B cell (primary cell): Measurements from ENCODE around the gene SEMA4D. TPM values are rescaled to one million over a fixed set of nuclear protein-coding genes. Genes with fewer than 3 reads are reported as not detected.

Experiments used
- ATAC-seq: fragments of 200-7000 bp; cut with Tn5 transposase; one replicate; pipeline ENCODE4 v1.10.0; 2021; ENCODE audit warnings: low read depth, mild to moderate bottlenecking, moderate number of reproducible peaks, moderate library complexity
- CTCF ChIA-PET: fragments of 350-600 bp; sonication (Branson Sonifier 250); formaldehyde crosslinking; loops from one replicate; lab custom pipeline; 2021; ENCODE audit warnings: antibody characterized with exemption, inconsistent platforms; lab: Charles Lee
- POLR2A ChIA-PET: fragments of 350-600 bp; sonication (Branson Sonifier 250); formaldehyde crosslinking; loops from one replicate; lab custom pipeline; 2021; ENCODE audit warnings: antibody characterized with exemption; lab: Charles Lee
- DNase-seq: peaks from one replicate; pipeline ENCODE4 v3.0.0; 2013
- H2AFZ ChIP-seq: 2 replicates; pipeline ENCODE4 v1.6.1; 2012; ENCODE audit warnings: mild to moderate bottlenecking, low read depth, low read length; ENCODE audit not compliant: insufficient read depth, poor library complexity, severe bottlenecking
- H3K27ac ChIP-seq, 2 donors: 1 replicate in 1 of 2; 2 replicates in 1 of 2; pipeline ENCODE4 v1.5.1; 2012 to 2013; ENCODE audit warnings: low read length in 2 of 2, mild to moderate bottlenecking in 2 of 2, moderate library complexity in 1 of 2
- H3K27me3 ChIP-seq, 4 experiments: fragments of 200-600 bp in 1 of 4; sonication (generic) in 1 of 4; replicated peaks in 1 of 4; 1 replicate in 2 of 4; 2 replicates in 2 of 4; pipeline versions ENCODE4 v1.6.1 to v1.7.0; 2013 to 2016; ENCODE audit warnings: low read length in 3 of 4, mild to moderate bottlenecking in 2 of 4, mixed read lengths in 1 of 4, moderate library complexity in 1 of 4; ENCODE audit not compliant: insufficient read depth in 4 of 4, control insufficient read depth in 3 of 4; ENCODE audit errors: control extremely low read depth in 1 of 4
- H3K36me3 ChIP-seq, 2 experiments: replicated peaks in 1 of 2; 1 replicate in 1 of 2; 2 replicates in 1 of 2; pipeline versions ENCODE4 v1.6.1 to v1.7.1; 2013; ENCODE audit warnings: low read length in 1 of 2; ENCODE audit not compliant: insufficient read depth in 2 of 2, control insufficient read depth in 1 of 2; ENCODE audit errors: control extremely low read depth in 1 of 2, extremely low read depth in 1 of 2
- H3K4me1 ChIP-seq, 2 donors: fragments of 200-600 bp in 1 of 2; sonication (generic) in 1 of 2; 1 replicate in 1 of 2; 2 replicates in 1 of 2; pipeline versions ENCODE4 v1.5.1 to v1.6.1; 2013 to 2017; ENCODE audit warnings: low read length in 2 of 2; ENCODE audit not compliant: control insufficient read depth in 2 of 2, insufficient read depth in 2 of 2
- H3K4me2 ChIP-seq: replicated peaks from 2 replicates; pipeline ENCODE3; 2012; ENCODE audit warnings: mild to moderate bottlenecking, low read depth, low read length; ENCODE audit not compliant: poor library complexity, severe bottlenecking
- H3K4me3 ChIP-seq, 5 experiments: fragments of 200-600 bp in 1 of 5; sonication (generic) in 1 of 5; 1 replicate in 3 of 5; 2 replicates in 2 of 5; pipeline versions ENCODE4 v1.5.1 to v1.7.0; 2011 to 2016; ENCODE audit warnings: low read length in 4 of 5, mild to moderate bottlenecking in 4 of 5, low read depth in 2 of 5, control low read depth in 1 of 5, moderate library complexity in 1 of 5; ENCODE audit not compliant: insufficient read depth in 1 of 5; ENCODE audit errors: control extremely low read depth in 1 of 5, extremely low read depth in 1 of 5
- H3K79me2 ChIP-seq: fragments of 200-600 bp; sonication (generic); one replicate; pipeline ENCODE4 v1.6.0; 2016; ENCODE audit warnings: low read length; ENCODE audit not compliant: control insufficient read depth, insufficient read depth
- H3K9ac ChIP-seq: fragments of 200-600 bp; sonication (generic); 2 replicates; pipeline ENCODE4 v1.6.1; 2017; ENCODE audit warnings: mild to moderate bottlenecking, low read length, moderate library complexity
- H3K9me3 ChIP-seq, 3 donors: one replicate each; pipeline versions ENCODE4 v1.6.1 to v1.7.1; 2013; ENCODE audit warnings: low read length in 2 of 3; ENCODE audit not compliant: control insufficient read depth in 2 of 3, insufficient read depth in 1 of 3; ENCODE audit errors: control extremely low read depth in 1 of 3
- H4K20me1 ChIP-seq: 2 replicates; pipeline ENCODE4 v1.6.0; 2012; ENCODE audit warnings: mild to moderate bottlenecking, low read length; ENCODE audit not compliant: insufficient read depth, control insufficient read depth, poor library complexity, severe bottlenecking
- H3K27ac Mint-ChIP-seq: one replicate; pipeline ENCODE4 v1.8.0; 2021; ENCODE audit warnings: mixed read lengths
- H3K27me3 Mint-ChIP-seq: one replicate; pipeline ENCODE4 v1.8.0; 2021; ENCODE audit warnings: mixed read lengths
- H3K4me1 Mint-ChIP-seq: one replicate; pipeline ENCODE4 v1.8.0; 2021; ENCODE audit warnings: mixed read lengths
- H3K4me3 Mint-ChIP-seq: one replicate; pipeline ENCODE4 v1.8.0; 2021; ENCODE audit warnings: mixed read lengths
- H3K9me3 Mint-ChIP-seq: one replicate; pipeline ENCODE4 v1.8.0; 2022; ENCODE audit warnings: mixed read lengths; ENCODE audit not compliant: insufficient read depth
- CTCF ChIP-seq: fragments of 200-600 bp; IDR thresholded peaks from one replicate; pipeline ENCODE4 v1.8.0; 2022; ENCODE audit warnings: antibody characterized with exemption, mild to moderate bottlenecking
- EZH2 ChIP-seq: IDR thresholded peaks from 2 replicates; pipeline ENCODE4 v1.6.1; 2012; ENCODE audit warnings: borderline replicate concordance, low read depth, mild to moderate bottlenecking, moderate library complexity, low read length; ENCODE audit not compliant: insufficient read depth, poor library complexity, severe bottlenecking
- WGBS: methylation state at CpG from one replicate; pipeline ENCODE4 v1.1.5; 2013; ENCODE audit warnings: missing lambda C conversion rate; ENCODE audit not compliant: insufficient coverage; 5-methylcytosine and 5-hydroxymethylcytosine counted together
- intact Hi-C: fragments of 100-400 bp; cut with micrococcal nuclease; formaldehyde crosslinking; loops from one replicate; pipeline ENCODE4 v1.10.0; 2022
- polyA plus RNA-seq: library from polyadenylated mRNA; depleted of rRNA; stranded (reverse); fragments of >200 nt; gene quantifications from 2 replicates; pipeline ENCODE4 v1.2.3, GENCODE V29; 2012
- total RNA-seq, 2 donors: library from RNA; stranded (reverse); fragments of 120-200 nt in 1 of 2; gene quantifications; 1 replicate in 1 of 2; 2 replicates in 1 of 2; pipeline versions ENCODE4 v1.2.3 to v1.2.4, GENCODE V29; 2013 to 2022

The SEMA4D gene
- total and polyA plus RNA-seq, 2 donors (not counting 1 experiment from before 2014, with no cell fraction given), result 53.6 to 231 TPM

GRCh38 chr9:89492586-89492985 is 5.3 kb downstream of the SEMA4D start:
- H3K4me2 ChIP-seq, result no peak overlapping the region
- H4K20me1 ChIP-seq, result peaks cover 30% of the 10 kb centered on the region
- Mint-ChIP-seq H3K27me3 (no peaks in the 10 kb centered on the region), H3K4me1 (peaks cover 86% of the 10 kb centered on the region), H3K9me3 (no peaks in the 10 kb centered on the region), H3K4me3 (peak overlapping the region; percentile 38), H3K27ac (peak overlapping the region; percentile 18)
- intact Hi-C loops, result no loop called here
- H2AFZ ChIP-seq, result no peak overlapping the region
- H3K27ac ChIP-seq, result peak overlapping the region in 1 of 2 donors; percentile 69
- peaks cover 71% of the 10 kb centered on the region in 2 donors for H3K4me1 ChIP-seq
- no peaks in the 10 kb centered on the region for H3K36me3 ChIP-seq
- H3K4me3 ChIP-seq, result no peak overlapping the region
- ChIA-PET POLR2A (no interaction called here), CTCF (interaction anchor here (1.2 to 6.7 kb wide), 2 partner anchors 56 to 57 kb away, joined by 3 to 45 read pairs; no protein-coding TSS in a partner anchor)
- peaks cover 100% of the 10 kb centered on the region for H3K79me2 ChIP-seq
- DNase-seq (no peak), ATAC-seq (no peak)
- H3K9ac ChIP-seq, result no peak overlapping the region
- TF ChIP-seq CTCF (no peak), EZH2 (no peak)
- no peaks in the 10 kb centered on the region for H3K9me3 ChIP-seq
- no peaks in the 10 kb centered on the region for H3K27me3 ChIP-seq
- 98% methylated on average over 9 of the region's 9 CpGs for WGBS

GRCh38 chr9:89491694-89492093 is 6.2 kb downstream of the SEMA4D start:
- Histone ChIP-seq H3K9ac (no peak overlapping the region), H2AFZ (no peak overlapping the region), H3K4me3 (no peak overlapping the region), H4K20me1 (peaks cover 27% of the 10 kb centered on the region), H3K27me3 (no peaks in the 10 kb centered on the region), H3K36me3 (no peaks in the 10 kb centered on the region), H3K4me2 (no peak overlapping the region), H3K27ac (peak overlapping the region in 1 of 2 donors; percentile 69), H3K79me2 (peaks cover 97% of the 10 kb centered on the region), H3K9me3 (peaks cover 0 to under 1% (median 0%) of the 10 kb centered on the region in 3 donors), H3K4me1 (peaks cover 68 to 70% of the 10 kb centered on the region in 2 donors)
- TF ChIP-seq CTCF, result no peak
- TF ChIP-seq EZH2, result no peak
- ChIA-PET POLR2A (interaction anchor here (1.8 kb wide), 1 partner anchor 16 kb away, joined by 3 read pairs; no protein-coding TSS in a partner anchor), CTCF (interaction anchor here (0.6 to 6.7 kb wide), 2 partner anchors 58 to 97 kb away, joined by 3 to 45 read pairs; no protein-coding TSS in a partner anchor)
- H3K9me3 Mint-ChIP-seq, result no peaks in the 10 kb centered on the region
- peak overlapping the region; percentile 44 for H3K27ac Mint-ChIP-seq
- ATAC-seq (no peak), DNase-seq (no peak)
- peaks cover 88% of the 10 kb centered on the region for H3K4me1 Mint-ChIP-seq
- H3K4me3 Mint-ChIP-seq, result peak overlapping the region; percentile 38
- WGBS, result 89% methylated on average over 9 of the region's 9 CpGs
- no peaks in the 10 kb centered on the region for H3K27me3 Mint-ChIP-seq
- intact Hi-C loops, result no loop called here
